GM12892 (cell line): ENCODE results near the gene RBBP7.

ENCODE experiments used
- POLR2A ChIP-seq: IDR thresholded peaks from 2 replicates; pipeline ENCODE4 v1.6.1; 2011; ENCODE audit warnings: low read depth, low read length, control low read depth
- POLR2AphosphoS5 ChIP-seq: IDR thresholded peaks from 2 replicates; pipeline ENCODE4 v1.6.1; 2011; ENCODE audit warnings: low read depth, low read length, control low read depth
- TAF1 ChIP-seq: IDR thresholded peaks from 2 replicates; pipeline ENCODE4 v1.6.1; 2011; ENCODE audit warnings: low read depth, mild to moderate bottlenecking, control low read depth, low read length, borderline replicate concordance

DNA sequence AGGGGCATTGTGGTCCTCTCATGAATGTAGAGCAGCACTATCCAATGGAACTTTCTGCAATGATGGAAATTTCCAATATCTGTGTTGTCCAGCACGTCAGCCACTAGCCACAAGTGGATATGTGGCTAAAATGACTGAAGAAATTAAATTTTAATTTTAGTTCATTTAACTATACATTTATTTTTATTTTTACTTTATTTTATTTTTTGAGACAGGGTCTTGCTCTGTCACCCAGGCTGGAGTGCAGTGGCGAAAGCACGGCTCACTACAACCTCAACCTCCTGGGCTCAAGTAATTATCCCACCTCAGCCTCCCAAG is 13.3 kb upstream of the RBBP7 start:
- TF ChIP-seq POLR2A, result no peak
- no peak for TF ChIP-seq POLR2AphosphoS5
- TF ChIP-seq TAF1, result no peak
